ENCODE measurements around the gene RPS6KA6.

DNA sequence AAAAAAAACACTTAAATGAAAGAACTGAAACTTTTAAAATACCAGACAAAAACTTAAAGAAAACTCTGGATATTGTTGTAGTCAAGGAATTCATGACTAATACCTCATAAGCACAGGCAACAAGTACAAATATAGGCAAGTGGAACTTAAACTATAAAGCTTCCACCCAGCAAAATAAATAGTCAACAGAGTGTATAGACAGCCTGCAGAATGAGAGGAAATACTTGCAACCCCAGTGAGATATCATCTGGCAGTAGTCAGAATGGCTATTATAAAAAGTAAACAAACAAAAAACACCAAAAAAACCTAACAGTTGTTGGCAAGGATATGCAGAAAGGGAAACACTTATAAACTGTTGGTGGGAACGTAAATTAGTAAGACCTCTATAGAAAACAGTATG, 9.6 kb upstream of the RPS6KA6 start:
- TF ChIP-seq, protein P1, sequence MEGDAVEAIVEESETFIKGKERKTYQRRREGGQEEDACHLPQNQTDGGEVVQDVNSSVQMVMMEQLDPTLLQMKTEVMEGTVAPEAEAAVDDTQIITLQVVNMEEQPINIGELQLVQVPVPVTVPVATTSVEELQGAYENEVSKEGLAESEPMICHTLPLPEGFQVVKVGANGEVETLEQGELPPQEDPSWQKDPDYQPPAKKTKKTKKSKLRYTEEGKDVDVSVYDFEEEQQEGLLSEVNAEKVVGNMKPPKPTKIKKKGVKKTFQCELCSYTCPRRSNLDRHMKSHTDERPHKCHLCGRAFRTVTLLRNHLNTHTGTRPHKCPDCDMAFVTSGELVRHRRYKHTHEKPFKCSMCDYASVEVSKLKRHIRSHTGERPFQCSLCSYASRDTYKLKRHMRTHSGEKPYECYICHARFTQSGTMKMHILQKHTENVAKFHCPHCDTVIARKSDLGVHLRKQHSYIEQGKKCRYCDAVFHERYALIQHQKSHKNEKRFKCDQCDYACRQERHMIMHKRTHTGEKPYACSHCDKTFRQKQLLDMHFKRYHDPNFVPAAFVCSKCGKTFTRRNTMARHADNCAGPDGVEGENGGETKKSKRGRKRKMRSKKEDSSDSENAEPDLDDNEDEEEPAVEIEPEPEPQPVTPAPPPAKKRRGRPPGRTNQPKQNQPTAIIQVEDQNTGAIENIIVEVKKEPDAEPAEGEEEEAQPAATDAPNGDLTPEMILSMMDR (IDR thresholded peaks at IDR 0.05), result no peak
- TF ChIP-seq POLR2A (IDR thresholded peaks at IDR 0.05) (no peak), POLR2AphosphoS5 (IDR thresholded peaks at IDR 0.05; ENCODE audit: insufficient read depth in 1 of 2, low read depth in 1 of 2) (no peak)
